Thymus (tissue), 11 donors: Measurements from ENCODE around the gene HECTD4. TPM values are rescaled to one million over a fixed set of nuclear protein-coding genes. Genes with fewer than 3 reads are reported as not detected.

Experiments used
- DNase-seq, 9 donors: peaks; one replicate each; pipeline ENCODE4 v3.0.0-alpha.2; 2013; ENCODE audit warnings: low spot score in 9 of 9, low read depth in 6 of 9, missing footprints in 1 of 9
- H3K27ac ChIP-seq, 2 donors: one replicate each; pipeline ENCODE4 v1.5.1; 2013; ENCODE audit warnings: control low read depth in 1 of 2, low read depth in 1 of 2, low read length in 1 of 2, mild to moderate bottlenecking in 1 of 2, moderate library complexity in 1 of 2
- H3K27me3 ChIP-seq, 2 donors: one replicate each; pipeline ENCODE4 v1.5.1; 2013; ENCODE audit warnings: low read length in 1 of 2; ENCODE audit not compliant: control insufficient read depth in 2 of 2, insufficient read depth in 1 of 2
- H3K36me3 ChIP-seq, 2 donors: one replicate each; pipeline ENCODE4 v1.5.1; 2013; ENCODE audit warnings: low read length in 1 of 2, mild to moderate bottlenecking in 1 of 2, moderate library complexity in 1 of 2; ENCODE audit not compliant: control insufficient read depth in 2 of 2, insufficient read depth in 2 of 2
- H3K4me1 ChIP-seq, 2 donors: one replicate each; pipeline ENCODE4 v1.5.1; 2013; ENCODE audit warnings: low read length in 2 of 2; ENCODE audit not compliant: control insufficient read depth in 2 of 2, insufficient read depth in 2 of 2
- H3K4me3 ChIP-seq, 2 donors: one replicate each; pipeline ENCODE4 v1.5.1; 2013; ENCODE audit warnings: low read length in 2 of 2, control low read depth in 1 of 2, mild to moderate bottlenecking in 1 of 2
- H3K9me3 ChIP-seq, 2 donors: one replicate each; pipeline ENCODE4 v1.5.1; 2013; ENCODE audit warnings: low read length in 1 of 2, mild to moderate bottlenecking in 1 of 2; ENCODE audit not compliant: control insufficient read depth in 2 of 2, insufficient read depth in 1 of 2
- WGBS: extraction: QIAGEN DNeasy Blood & Tissue Kit; methylation state at CpG from one replicate; pipeline ENCODE4 v1.1.7; 2013; 5-methylcytosine and 5-hydroxymethylcytosine counted together
- polyA plus RNA-seq: library from polyadenylated mRNA; stranded (reverse); fragments of 200-250 nt; gene quantifications from one replicate; pipeline ENCODE4 v1.2.3, GENCODE V29; 2013
- total RNA-seq: library from RNA; stranded (reverse); fragments of 120-200 nt; gene quantifications from one replicate; pipeline ENCODE4 v1.2.4, GENCODE V29; 2013
- donor health status: healthy.

The HECTD4 gene
- total and polyA plus RNA-seq, 2 donors, result 9.6 to 19.3 TPM

GRCh38 chr12:112282920-112283319, 99.3 kb downstream of the HECTD4 start:
- no peak overlapping the region for H3K27ac ChIP-seq

GRCh38 chr12:112275836-112276235, 106.4 kb downstream of the HECTD4 start:
- whole genome bisulfite sequencing, result 96% methylated on average over 3 of the region's 3 CpGs
- no peak for DNase-seq
- no peak overlapping the region for H3K4me3 ChIP-seq

More at GRCh38 chr12:112282920-112283319, 99.3 kb downstream of the HECTD4 start:
- no peaks in the 10 kb centered on the region for H3K27me3 ChIP-seq
- no peaks in the 10 kb centered on the region for H3K9me3 ChIP-seq
- H3K36me3 ChIP-seq, result peaks cover 0 to 9% of the 10 kb centered on the region in 2 donors
- WGBS, result 95% methylated on average over 8 of the region's 8 CpGs
- H3K4me1 ChIP-seq, result no peaks in the 10 kb centered on the region
- H3K4me3 ChIP-seq, result no peak overlapping the region
- DNase-seq, result no peak

GRCh38 chr12:112275207-112275606, 107.0 kb downstream of the HECTD4 start:
- peaks cover 10 to 37% of the 10 kb centered on the region in 2 donors for H3K36me3 ChIP-seq

More at GRCh38 chr12:112275836-112276235, 106.4 kb downstream of the HECTD4 start:
- Histone ChIP-seq H3K27ac (no peak overlapping the region), H3K9me3 (no peaks in the 10 kb centered on the region), H3K4me1 (no peaks in the 10 kb centered on the region), H3K27me3 (no peaks in the 10 kb centered on the region), H3K36me3 (peaks cover 10 to 31% of the 10 kb centered on the region in 2 donors)

GRCh38 chr12:112270673-112271072, 111.6 kb downstream of the HECTD4 start:
- Histone ChIP-seq H3K36me3 (peaks cover 10 to 49% of the 10 kb centered on the region in 2 donors), H3K4me3 (no peak overlapping the region), H3K4me1 (no peaks in the 10 kb centered on the region), H3K27me3 (no peaks in the 10 kb centered on the region), H3K9me3 (no peaks in the 10 kb centered on the region), H3K27ac (no peak overlapping the region)
- WGBS, result 90% methylated on average over 1 of the region's 1 CpG
- no peak for DNase-seq

More at GRCh38 chr12:112275207-112275606, 107.0 kb downstream of the HECTD4 start:
- Histone ChIP-seq H3K4me3 (no peak overlapping the region), H3K4me1 (no peaks in the 10 kb centered on the region), H3K27ac (no peak overlapping the region), H3K27me3 (no peaks in the 10 kb centered on the region), H3K9me3 (no peaks in the 10 kb centered on the region)
- WGBS, result 98% methylated on average over 2 of the region's 2 CpGs
- DNase-seq, result no peak

- H3K36me3 ChIP-seq, result peaks cover 0 to 39% of the 10 kb centered on the region in 2 donors
- no peak overlapping the region for H3K27ac ChIP-seq
- H3K4me1 ChIP-seq, result no peaks in the 10 kb centered on the region
- no peak for DNase-seq
- H3K27me3 ChIP-seq, result no peaks in the 10 kb centered on the region
- H3K4me3 ChIP-seq, result no peak overlapping the region
- 98% methylated on average over 2 of the region's 2 CpGs for WGBS
- no peaks in the 10 kb centered on the region for H3K9me3 ChIP-seq
Measured at GRCh38 chr12:112266473-112266872, 115.8 kb downstream of the HECTD4 start.

- no peak for DNase-seq
- Histone ChIP-seq H3K4me1 (no peaks in the 10 kb centered on the region), H3K36me3 (peaks cover 0 to 21% of the 10 kb centered on the region in 2 donors), H3K4me3 (no peak overlapping the region), H3K27ac (no peak overlapping the region), H3K9me3 (no peaks in the 10 kb centered on the region), H3K27me3 (no peaks in the 10 kb centered on the region)
- 97% methylated on average over 3 of the region's 3 CpGs for WGBS
Measured at GRCh38 chr12:112261559-112261958, 120.7 kb downstream of the HECTD4 start.

- Histone ChIP-seq H3K27ac (no peak overlapping the region), H3K9me3 (no peaks in the 10 kb centered on the region), H3K4me3 (no peak overlapping the region), H3K27me3 (no peaks in the 10 kb centered on the region), H3K4me1 (no peaks in the 10 kb centered on the region), H3K36me3 (peaks cover under 1 to 40% of the 10 kb centered on the region in 2 donors)
- DNase-seq, result no peak
- 100% methylated on average over 1 of the region's 1 CpG for WGBS
Measured at GRCh38 chr12:112258926-112259325, 123.3 kb downstream of the HECTD4 start.

GRCh38 chr12:112256780-112257179, 125.5 kb downstream of the HECTD4 start:
- Histone ChIP-seq H3K9me3 (no peaks in the 10 kb centered on the region), H3K27me3 (no peaks in the 10 kb centered on the region), H3K4me3 (no peak overlapping the region), H3K27ac (no peak overlapping the region), H3K4me1 (no peaks in the 10 kb centered on the region), H3K36me3 (peaks cover 7 to 58% of the 10 kb centered on the region in 2 donors)
- 96% methylated on average over 3 of the region's 3 CpGs for WGBS
- DNase-seq, result no peak

GRCh38 chr12:112252184-112252583, 130.0 kb downstream of the HECTD4 start:
- 98% methylated on average over 4 of the region's 4 CpGs for whole genome bisulfite sequencing
- Histone ChIP-seq H3K4me3 (no peak overlapping the region), H3K4me1 (no peaks in the 10 kb centered on the region), H3K9me3 (no peaks in the 10 kb centered on the region), H3K27ac (no peak overlapping the region), H3K27me3 (no peaks in the 10 kb centered on the region), H3K36me3 (peaks cover 7 to 56% of the 10 kb centered on the region in 2 donors)
- no peak for DNase-seq
